IPS-NIHi7 (cell line): ENCODE measurements around the gene CC2D1A.

Experiments used
- DNase-seq: peaks from one replicate; pipeline ENCODE4 v3.0.0; 2012; ENCODE audit warnings: mixed read lengths; ENCODE audit errors: extremely low spot score

CC2D1A gene

GRCh38 chr19:13979244-13979615 lies 73.2 kb downstream of the CC2D1A start:
- DNase-seq, result no peak

GRCh38 chr19:13979686-13980085 lies 73.7 kb downstream of the CC2D1A start:
- DNase-seq, result no peak

GRCh38 chr19:13980340-13980739 lies 74.3 kb downstream of the CC2D1A start:
- DNase-seq, result no peak
